Measurements from ENCODE around the gene PPFIA4.
"Not testable (repeated sequence)": the region's sequence is repeated elsewhere in the genome, so short reads cannot be mapped to it uniquely, and the experiment has no call there.

The PPFIA4 gene

DNA sequence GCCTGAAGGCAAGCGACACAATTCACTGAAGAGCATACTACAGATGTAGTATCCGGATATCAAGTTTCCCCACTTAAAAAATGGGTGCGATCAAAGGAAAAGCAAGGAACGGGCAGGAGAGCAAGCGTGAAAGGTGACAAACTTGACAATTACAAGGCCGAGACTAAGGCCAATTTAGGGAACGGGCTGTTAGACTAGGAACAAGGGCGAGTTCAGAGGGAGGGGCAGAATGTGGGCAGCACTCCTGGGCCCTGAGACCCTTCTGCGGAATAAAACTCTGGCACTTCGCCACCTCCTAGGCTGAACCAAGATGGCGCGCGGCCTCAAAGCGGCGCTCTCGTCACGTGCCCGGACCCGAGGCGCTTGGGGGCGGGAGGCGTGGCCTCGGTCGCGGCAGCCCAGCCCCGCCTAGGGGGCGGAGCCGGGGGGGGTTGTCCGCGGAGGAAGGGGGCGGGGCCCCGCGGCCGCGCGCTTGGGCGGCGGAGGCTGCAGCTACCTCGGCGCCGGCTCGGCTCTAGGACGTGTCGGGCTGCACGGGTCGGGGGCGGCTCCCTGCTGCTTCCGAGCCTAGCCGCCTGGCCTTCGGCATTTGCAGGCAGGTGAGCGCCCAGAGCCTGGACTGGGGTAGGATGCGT is at the start of gene PPFIA4:
PPFIA4 (plus strand) TSS at position 461 of the 635 bp plus-strand sequence. CDS start 12,518 bp downstream, outside the sequence.
- peak; percentile 98 for DNase-seq (ENCODE audit: low spot score)

DNA sequence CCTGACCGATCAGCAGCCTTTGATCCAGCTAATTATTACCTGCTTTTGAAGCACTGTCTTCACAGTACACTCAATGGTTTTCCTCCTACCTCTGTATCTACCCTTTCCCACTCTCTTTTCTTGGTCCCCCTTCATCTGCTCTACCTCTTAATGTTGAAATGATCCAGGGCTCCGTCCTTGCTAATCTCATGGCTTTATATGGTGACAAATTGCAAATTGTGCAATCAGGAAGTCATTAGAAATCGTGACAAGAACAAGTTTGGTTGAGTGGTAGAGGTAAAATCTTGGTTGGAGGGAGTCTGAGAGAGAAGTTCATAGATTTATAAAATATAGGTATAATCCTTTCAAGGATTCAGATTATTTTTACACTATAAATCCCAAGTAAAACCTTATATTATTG is 49.7 kb upstream of the PPFIA4 start:
- no peak for DNase-seq (ENCODE audit: low spot score)

DNA sequence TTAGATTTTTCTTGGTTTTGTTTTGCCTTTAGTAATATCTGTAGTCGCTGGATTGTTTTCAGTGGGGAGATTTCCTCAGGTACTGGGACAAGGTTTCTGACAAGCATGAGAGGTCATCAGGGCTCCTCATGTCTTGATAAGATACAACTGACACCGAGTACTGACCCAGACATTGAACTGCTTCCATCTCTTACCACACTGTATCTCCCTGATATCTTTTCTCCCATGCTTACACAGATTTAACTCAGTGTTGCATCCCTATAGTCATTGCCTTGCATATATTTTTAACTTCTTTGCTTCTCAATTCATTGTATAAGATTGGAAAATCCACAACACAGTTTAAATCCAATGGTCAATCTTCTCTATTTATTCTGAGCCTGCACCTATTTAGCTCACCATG is 46.8 kb upstream of the PPFIA4 start:
- no peak for DNase-seq (ENCODE audit: low spot score)

DNA sequence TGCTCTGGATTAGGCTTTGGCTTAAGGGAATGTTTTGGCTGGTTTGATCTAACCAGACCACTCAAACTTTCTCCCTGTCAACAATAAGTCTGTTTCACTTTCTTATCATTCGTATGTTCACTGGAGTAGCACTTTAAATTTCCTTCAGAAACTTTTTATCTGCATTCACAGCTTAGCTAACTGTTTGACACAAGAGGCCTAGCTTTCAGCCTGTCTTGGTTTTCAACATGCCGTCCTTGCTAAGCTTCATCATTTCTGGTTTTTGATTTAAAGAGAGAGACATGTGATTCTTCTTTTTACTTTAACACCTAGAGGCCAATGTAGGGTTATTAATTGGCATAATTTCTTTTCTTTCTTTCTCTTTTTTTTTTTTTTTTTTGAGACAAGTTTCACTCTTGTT is 44.4 kb upstream of the PPFIA4 start:
- DNase-seq (ENCODE audit: low spot score) = no peak

DNA sequence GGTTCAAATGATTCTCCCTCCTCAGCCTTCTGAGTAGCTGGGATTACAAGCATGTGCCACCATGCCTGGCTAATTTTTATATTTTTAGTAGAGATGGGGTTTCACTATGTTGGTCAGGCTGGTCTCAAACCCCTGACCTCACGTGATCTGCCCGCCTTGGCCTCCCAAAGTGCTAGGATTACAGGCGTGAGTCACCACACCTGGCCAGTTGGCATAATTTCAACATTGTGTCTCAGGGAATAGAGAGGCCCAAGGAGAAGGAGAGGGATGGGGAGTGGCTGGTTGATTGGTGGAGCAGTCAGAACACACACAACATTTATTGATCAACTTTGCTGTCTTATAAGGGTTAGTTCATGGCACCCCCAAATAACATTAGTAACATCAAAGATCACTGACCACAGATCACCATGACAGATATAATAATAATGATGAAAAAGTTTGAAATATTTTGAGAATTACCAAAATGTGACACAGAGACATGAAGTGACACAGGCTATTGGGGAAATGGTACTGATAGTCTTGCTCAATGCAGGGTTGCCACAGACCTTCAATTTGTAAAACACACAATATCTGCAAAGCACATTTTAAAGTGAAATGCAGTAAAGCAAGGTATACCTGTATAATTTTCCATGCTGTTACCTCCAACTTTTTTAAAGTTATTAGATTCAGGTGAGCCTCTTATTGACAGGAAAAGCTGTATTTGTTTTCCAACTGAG is 43.4 kb upstream of the PPFIA4 start:
- DNase-seq (ENCODE audit: low spot score) = no peak

DNA sequence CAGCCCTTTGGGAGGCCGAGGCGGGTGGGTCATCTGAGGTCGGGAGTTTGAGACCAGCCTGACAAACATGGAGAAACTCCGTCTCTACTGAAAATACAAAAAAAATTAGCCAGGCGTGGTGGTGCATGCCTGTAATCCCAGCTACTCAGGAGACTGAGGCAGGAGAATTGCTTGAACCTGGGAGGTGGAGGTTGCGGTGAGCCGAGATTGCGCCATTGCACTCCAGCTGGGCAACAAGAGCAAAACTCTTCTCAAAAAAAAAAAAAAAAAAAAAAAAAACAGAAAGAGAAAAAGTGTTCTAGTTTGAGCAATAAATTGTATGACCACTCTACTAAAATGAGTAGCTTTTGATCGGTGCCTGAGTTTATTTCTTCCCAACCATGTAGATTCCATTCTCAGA is 40.2 kb upstream of the PPFIA4 start:
- DNase-seq (ENCODE audit: low spot score) = not testable (repeated sequence)

DNA sequence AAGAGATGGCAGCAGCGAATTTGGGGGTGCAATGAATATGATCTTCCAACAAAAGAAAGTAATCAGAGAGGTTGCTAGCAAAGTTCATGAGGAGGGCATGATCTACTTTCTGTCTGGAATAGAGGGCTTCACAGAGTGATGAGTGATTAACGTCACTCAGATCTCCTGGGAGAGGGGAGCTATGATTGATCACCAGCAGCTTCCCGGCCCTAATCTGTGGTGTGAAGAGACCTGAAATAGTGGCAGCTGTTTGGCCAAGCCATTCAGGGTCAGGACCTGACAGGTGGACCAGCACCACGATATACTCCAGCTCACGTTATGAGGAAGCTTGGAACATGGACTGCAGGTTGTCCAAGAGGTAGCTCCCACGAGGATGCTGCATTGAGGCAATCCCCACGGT is 39.0 kb upstream of the PPFIA4 start:
- DNase-seq (ENCODE audit: low spot score) = no peak

DNA sequence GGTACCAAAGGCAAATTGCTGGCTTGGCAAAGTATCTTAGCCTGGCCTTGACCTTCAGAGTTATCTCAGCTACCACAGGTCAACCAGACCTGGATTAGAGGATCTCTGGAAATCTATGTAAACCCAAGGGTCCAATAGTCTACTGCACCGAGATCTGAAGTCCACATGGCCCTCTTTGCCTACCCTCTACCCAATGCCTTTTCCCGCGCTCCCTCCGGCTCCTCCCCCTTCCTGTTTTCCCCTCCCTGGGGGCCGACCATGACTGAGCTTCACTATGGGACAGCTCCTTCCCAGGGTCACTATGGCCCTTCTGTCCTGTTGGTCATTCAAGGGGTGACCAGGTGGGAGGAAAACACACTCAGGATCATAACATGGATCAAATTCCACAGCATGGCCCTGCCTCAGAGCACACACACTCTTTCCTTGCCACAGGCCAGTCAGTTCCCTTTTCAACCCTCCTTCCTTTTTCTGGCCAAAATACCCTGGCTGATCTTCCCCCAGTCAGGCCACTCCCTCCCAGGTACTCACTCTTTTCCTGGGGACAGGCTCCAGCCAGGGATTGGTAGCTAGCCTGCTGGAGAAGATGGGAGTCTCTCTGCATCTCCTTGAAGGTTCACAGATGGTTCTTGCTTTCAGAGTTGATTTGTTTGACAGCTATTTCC is 38.2 kb upstream of the PPFIA4 start:
- DNase-seq (ENCODE audit: low spot score) = no peak

DNA sequence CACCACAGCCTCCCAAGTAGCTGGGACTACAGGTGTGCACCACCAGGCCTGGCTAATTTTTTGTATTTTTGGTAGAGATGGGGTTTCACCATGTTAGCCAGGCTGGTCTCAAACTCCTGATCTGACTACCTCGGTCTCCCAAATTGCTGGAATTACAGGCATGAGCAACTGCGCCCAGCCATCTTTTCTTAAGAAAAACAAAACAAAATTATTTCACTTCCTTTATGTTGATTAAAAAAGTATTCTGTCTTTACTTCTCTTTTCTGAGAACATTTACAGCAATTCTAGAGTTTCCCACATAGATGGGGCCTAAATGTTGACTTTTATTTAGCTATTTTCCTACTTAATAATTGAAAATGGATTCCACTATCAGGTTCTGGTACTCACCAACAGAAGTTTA is 36.4 kb upstream of the PPFIA4 start:
- DNase-seq (ENCODE audit: low spot score) = no peak

DNA sequence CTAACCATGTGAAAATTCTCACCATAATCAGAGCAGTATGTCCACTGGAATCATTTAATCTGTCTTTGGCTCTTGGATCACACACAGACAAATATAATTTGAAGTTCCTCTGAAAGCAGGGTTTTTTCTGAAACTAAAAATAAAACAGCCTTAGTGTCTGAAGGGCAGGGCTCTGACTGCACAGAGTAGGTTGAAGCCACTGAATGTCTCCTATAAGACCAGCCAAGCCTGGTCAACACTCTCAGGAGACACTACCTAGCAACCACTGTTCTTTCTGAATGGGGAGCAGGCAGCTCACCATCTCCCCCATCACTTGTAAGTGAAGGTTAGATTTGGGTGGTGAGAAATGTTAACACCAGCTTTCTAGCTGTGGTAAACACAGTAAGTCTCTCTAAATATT is 35.2 kb upstream of the PPFIA4 start:
- DNase-seq (ENCODE audit: low spot score) = no peak

DNA sequence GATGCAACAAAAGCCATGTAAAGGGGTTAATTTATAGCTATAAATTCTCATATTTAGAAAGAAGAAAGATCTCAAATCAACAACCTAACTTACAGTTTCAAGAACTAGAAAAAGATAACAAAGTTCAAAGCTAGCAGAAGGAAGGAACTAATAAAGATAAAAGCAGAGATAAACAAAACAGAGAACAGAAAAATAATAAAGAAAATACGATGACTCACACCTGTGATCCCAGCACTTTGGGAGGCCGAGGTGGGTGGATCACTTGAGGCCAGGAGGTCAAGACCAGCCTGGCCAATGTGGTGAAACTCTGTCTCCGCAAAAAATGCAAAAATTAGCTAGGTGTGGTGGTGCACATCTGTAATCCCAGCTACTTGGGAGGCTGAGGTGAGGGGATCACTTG is 31.5 kb upstream of the PPFIA4 start:
- no peak for DNase-seq (ENCODE audit: low spot score)

DNA sequence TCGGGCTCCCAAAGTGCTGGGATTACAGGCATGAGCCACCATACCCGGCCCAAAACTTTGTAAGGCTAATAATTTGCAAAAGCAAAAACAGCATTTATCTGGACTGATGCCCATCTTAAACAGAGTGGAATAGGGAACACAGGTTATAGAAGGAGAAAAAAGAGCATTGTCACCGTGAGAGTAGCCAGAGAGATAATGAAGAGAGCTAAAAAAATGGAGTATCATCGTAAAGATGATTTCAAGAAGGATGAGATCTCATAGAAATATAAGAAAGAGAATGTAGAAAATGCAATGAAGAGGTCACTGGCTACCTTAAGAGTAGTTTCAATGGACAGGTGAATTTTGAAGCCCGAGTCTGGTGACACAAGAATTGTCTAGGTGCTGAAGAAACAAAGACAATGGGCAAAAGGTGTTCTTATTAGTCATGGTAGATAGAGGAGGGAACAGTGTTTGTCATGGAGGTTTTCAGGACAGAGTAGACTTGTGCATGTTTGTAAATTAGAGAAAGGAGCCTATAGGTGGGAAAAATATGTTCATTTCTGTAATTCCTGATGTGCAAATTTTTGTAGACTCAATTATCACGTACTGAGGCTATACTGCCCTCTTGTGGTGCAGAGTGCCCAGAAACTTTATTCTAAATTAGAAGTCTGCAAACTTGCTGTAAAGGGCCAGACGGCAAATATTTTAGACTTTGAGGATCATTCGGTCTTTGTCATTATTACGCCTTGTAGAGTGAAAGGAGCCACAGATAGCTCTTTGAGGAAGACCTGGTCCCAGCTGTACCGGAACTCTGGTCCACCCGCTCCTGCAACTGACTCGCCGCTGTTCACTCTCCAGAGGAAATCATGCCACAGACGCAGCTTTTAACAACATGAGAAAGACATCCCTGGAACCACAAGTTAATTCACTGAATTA is 27.2 kb upstream of the PPFIA4 start:
- peak; percentile 31 for DNase-seq (ENCODE audit: low spot score)

DNA sequence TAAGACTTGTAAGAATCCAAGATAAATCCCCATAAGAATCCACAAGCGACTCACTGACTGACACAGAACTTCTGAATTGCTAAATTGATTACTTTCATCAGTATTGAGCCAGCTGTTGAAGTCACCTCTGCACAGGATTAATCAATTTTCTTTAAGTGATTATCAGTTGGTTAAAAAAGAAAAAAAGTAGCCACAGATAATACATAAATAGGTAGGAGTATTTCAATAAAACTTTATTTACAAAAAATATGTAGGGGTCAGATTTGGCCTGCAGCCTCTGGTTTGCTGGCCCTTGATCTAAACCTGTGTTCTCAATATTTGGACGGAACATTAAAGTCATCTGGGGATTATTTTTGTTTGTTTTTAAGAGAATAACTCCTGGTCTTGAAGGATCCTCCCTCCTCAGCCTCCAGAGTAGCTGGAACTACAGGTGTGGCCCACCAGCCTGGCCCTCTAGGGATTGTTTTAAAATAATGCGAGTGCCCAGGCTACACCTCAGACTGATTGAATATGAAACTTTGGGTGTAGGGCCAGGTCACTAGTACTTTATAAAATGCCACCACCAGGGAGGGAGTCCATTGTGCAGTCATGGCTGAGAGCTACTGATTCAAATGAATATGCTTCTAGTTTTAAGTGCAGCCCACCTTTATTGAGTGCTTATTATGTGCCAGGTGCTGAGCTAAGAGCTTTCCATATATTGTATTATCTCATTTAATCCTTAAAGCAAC is 25.9 kb upstream of the PPFIA4 start:
- DNase-seq (ENCODE audit: low spot score) = no peak

DNA sequence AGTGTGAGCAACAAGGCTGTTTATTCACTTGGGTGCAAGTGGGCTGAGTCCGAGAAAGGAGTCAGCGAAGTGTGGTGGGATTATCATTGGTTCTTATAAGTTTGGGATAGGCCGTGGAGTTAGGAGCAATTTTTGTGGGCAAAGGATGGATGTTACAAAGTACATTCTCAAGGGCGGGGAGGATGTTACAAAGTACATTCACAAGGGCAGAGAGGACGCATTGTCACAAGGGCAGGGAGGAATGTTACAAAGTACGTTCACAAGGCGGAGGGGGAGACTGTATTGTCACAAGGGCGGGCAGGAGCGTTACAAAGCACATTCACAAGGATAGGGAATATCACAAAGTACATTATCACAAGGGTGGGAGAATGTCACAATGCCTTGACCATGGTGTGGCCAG is 24.3 kb upstream of the PPFIA4 start:
- no peak for DNase-seq (ENCODE audit: low spot score)

DNA sequence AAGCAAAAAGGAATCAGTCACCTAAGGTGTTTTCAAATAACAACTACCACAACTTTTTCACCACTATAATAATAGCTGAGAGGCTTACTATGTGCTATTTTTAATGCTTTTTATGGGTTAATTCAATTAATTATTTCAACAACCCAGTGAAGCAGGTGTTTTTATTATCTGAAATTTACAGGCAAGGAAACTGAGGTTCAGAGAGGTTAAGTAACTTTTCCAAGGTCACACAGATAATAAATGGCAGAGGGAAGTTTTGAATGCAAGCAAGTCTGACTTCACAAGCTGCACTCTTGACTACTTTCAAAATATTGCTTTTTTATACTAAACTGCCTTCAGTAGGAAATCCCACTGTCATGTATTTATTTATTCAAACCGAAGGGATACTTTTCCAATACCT is 23.3 kb upstream of the PPFIA4 start:
- no peak for DNase-seq (ENCODE audit: low spot score)

DNA sequence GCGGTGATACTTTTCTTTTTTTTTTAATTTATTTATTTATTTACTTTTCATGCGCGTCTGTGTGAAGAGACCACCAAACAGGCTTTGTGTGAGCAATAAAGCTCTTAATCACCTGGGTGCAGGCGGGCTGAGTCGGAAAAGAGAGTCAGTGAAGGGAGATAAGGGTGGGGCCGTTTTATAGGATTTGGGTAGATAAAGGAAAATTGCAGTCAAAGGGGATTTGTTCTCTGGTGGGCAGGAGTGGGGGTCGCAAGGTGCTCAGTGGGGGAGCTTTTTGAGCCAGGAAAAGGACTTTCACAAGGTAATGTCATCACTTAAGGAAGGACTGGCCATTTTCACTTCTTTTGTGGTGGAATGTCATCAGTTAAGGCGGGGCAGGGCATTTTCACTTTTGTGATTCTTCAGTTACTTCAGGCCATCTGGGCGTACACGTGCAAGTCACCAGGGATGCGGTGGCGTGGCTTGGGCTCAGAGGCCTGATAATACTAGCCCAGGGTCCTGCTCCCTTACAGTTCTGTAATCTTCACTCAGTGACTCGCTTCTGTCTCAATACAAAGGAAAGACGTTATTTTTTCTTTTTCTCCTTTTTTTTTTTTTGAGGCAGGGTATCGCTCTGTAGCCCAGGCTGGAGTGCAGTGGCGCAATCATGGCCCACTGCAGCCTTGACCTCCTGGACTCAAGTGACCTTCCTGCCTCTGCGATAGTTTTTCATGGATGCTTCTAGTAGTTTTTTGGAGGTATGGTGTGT is 20.7 kb upstream of the PPFIA4 start:
- DNase-seq (ENCODE audit: low spot score) = not testable (repeated sequence)

DNA sequence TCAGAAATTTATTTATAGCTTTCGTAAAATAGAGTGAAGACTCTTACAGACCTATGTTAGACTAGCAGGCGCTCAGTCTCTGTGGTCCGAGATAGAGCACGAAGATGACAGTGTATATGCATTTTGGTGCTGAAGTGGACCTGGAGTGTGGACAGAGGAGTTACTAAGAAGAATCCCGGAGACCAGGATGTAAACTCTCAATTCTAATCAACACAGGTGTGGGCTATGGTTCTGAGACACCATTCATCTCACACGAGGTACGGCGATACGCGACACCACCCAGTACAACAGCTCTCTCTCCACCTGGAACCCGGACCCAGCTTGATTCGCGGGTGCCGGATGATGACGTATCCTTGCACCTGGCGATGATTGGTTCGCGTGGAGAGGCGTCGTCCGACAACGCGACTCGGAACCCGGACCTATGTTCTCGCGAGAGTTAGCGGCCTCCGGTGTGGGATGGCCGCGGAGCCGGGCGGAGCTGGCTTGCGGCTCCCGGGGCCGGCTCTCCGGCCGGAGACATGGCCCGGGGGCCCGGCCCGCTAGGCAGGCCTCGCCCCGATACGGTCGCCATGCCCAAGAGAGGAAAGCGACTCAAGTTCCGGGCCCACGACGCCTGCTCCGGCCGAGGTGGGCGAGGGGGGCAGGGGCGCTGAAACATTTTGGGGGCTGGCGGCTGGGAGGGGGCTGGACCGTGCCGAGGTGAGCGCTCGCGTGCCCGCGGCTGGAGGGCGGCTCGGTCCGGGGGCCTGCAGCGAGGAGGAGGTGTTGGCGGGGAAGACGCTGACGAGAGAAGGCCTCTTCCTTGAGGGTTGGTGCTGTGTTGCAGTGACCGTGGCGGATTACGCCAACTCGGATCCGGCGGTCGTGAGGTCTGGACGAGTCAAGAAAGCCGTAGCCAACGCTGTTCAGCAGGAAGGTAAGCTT is 19.1 kb upstream of the PPFIA4 start, which contains the start of gene TMEM183A:
TMEM183A (plus strand) TSS at position 427 of the 924 bp plus-strand sequence; CDS start at position 519, 92 bp downstream.
- DNase-seq (ENCODE audit: low spot score) = peak; percentile 92

DNA sequence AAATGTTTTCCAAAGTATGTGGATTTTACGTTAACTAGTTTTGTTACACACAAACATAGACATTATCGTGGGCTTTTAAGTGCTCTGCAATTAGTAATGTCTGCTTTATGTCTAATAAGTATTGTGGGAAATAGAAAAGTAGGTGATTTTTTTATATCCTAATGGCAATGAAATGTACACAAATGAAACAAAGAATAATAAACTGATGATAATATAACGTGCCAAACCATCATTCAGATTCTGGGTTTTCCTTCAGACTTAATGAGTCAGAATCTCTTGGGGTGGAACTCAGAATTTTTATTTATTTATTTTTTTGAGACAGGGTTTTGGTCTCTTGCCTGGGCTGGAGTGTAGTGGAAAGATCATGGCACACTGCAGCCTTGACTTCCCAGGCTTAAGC is 17.1 kb upstream of the PPFIA4 start:
- DNase-seq (ENCODE audit: low spot score) = no peak

DNA sequence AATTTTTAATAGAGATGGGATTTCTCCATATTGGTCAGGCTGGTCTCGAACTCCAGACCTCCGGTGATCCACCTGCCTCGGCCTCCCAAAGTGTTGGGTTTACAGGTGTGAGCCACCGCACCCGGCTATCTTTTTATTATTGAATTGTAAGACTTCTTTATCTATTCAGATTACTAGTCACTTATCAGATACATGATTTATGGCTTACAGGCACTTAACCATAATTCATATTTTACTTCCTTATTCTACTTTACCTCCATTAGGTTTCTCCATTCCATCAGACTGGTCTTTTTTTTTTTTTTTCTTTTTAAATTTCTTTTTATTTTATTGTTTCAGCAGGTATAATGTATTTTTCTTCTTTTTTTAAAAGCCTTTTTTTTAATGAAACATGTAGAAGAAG is 14.7 kb upstream of the PPFIA4 start:
- DNase-seq (ENCODE audit: low spot score) = no peak

DNA sequence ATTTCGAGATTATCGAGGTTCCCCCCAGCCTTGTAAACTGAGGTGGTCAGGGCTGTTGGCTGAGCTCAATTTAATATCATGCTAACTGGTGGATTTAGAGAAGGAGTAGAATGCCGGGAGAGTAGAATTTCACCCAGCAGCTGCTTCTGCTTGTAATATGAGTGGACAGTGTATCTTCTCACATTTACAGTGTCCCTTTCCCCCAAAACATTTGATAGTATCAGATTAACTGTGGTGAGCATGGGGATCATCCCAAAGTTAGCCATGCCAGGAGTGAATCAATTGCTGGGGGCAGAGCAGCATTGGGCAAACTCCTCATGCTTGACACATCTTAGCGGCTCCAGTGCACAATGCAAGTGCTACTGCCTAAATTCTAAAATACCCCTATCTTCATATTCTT is 9.2 kb upstream of the PPFIA4 start:
- DNase-seq (ENCODE audit: low spot score) = no peak

Measured in iPS-NIHi11 (cell line).